ENCODE measurements around the gene CACNA1G.

CACNA1G gene

GRCh38 chr17:50534222-50534978, 26.1 kb upstream of the CACNA1G start:
- peak; percentile 26 to 33 (median 29) for TF ChIP-seq CTCF (IDR thresholded peaks at IDR 0.05; ENCODE audit: unreplicated experiment in 3 of 3)
- H3K27me3 Mint-ChIP-seq (ENCODE audit: low read depth): peaks cover 22% of the 10 kb centered on the region
- peak overlapping the region; percentile 60 to 90 (median 85) for H3K27ac Mint-ChIP-seq
- H3K4me3 Mint-ChIP-seq: peak overlapping the region; percentile 47 to 81 (median 79)
- H3K4me1 Mint-ChIP-seq: peaks cover 56% of the 10 kb centered on the region
- H3K36me3 Mint-ChIP-seq (ENCODE audit: low read depth): no peaks in the 10 kb centered on the region
- no peaks in the 10 kb centered on the region for H3K9me3 Mint-ChIP-seq

- H3K4me3 Mint-ChIP-seq: peak overlapping the region; percentile 47 to 81 (median 47)
- H3K27ac Mint-ChIP-seq: peak overlapping the region in 2 of 3 experiments; percentile 60 to 90
- H3K4me1 Mint-ChIP-seq: peaks cover 56% of the 10 kb centered on the region
- H3K9me3 Mint-ChIP-seq: no peaks in the 10 kb centered on the region
- peaks cover 25% of the 10 kb centered on the region for H3K27me3 Mint-ChIP-seq (ENCODE audit: low read depth)
- TF ChIP-seq CTCF (IDR thresholded peaks at IDR 0.05; ENCODE audit: unreplicated experiment in 3 of 3): no peak
- H3K36me3 Mint-ChIP-seq (ENCODE audit: low read depth): no peaks in the 10 kb centered on the region
Observed at GRCh38 chr17:50534979-50535326, 25.6 kb upstream of the CACNA1G start.

GRCh38 chr17:50535407-50535806, 25.1 kb upstream of the CACNA1G start:
- no peak for TF ChIP-seq CTCF (IDR thresholded peaks at IDR 0.05; ENCODE audit: unreplicated experiment in 3 of 3)
- peaks cover 56% of the 10 kb centered on the region for H3K4me1 Mint-ChIP-seq
- peak overlapping the region in 1 of 3 experiments; percentile 26 for H3K4me3 Mint-ChIP-seq
- H3K27ac Mint-ChIP-seq: peak overlapping the region in 2 of 3 experiments; percentile 52 to 60
- no peaks in the 10 kb centered on the region for H3K36me3 Mint-ChIP-seq (ENCODE audit: low read depth)
- peaks cover 25% of the 10 kb centered on the region for H3K27me3 Mint-ChIP-seq (ENCODE audit: low read depth)
- H3K9me3 Mint-ChIP-seq: no peaks in the 10 kb centered on the region

- Mint-ChIP-seq H3K36me3 (ENCODE audit: low read depth) (no peaks in the 10 kb centered on the region), H3K4me3 (peak overlapping the region in 1 of 3 experiments; percentile 20), H3K9me3 (no peaks in the 10 kb centered on the region), H3K4me1 (peaks cover 47% of the 10 kb centered on the region), H3K27me3 (ENCODE audit: low read depth) (peaks cover 22% of the 10 kb centered on the region), H3K27ac (no peak overlapping the region)
- TF ChIP-seq CTCF (IDR thresholded peaks at IDR 0.05; ENCODE audit: unreplicated experiment in 3 of 3): no peak
Observed at GRCh38 chr17:50536683-50537646, 23.6 kb upstream of the CACNA1G start.

- no peaks in the 10 kb centered on the region for H3K9me3 Mint-ChIP-seq
- no peak for TF ChIP-seq CTCF (IDR thresholded peaks at IDR 0.05; ENCODE audit: unreplicated experiment in 3 of 3)
- no peaks in the 10 kb centered on the region for H3K36me3 Mint-ChIP-seq (ENCODE audit: low read depth)
- peak overlapping the region; percentile 55 to 84 (median 72) for H3K27ac Mint-ChIP-seq
- H3K27me3 Mint-ChIP-seq (ENCODE audit: low read depth): peaks cover 21% of the 10 kb centered on the region
- H3K4me1 Mint-ChIP-seq: peaks cover 50% of the 10 kb centered on the region
- peak overlapping the region in 2 of 3 experiments; percentile 8 to 30 for H3K4me3 Mint-ChIP-seq
Observed at GRCh38 chr17:50537721-50538548, 22.6 kb upstream of the CACNA1G start.

Measured in nephron (organoid).